BJ (cell line): ENCODE data around the gene SBNO2. TPM values are rescaled to one million over a fixed set of nuclear protein-coding genes. Genes with fewer than 3 reads are reported as not detected.

Source experiments
- CTCF ChIA-PET: fragments of 350-600 bp; formaldehyde crosslinking; extraction: SDS; loops from one replicate; lab custom pipeline; 2021; ENCODE audit warnings: antibody characterized with exemption, inconsistent platforms; lab: Yijun Ruan, JAX
- POLR2A ChIA-PET: fragments of 300-600 bp; sonication (Branson Sonifier 250); formaldehyde crosslinking; extraction: SDS; loops from one replicate; lab custom pipeline; 2021; ENCODE audit warnings: antibody characterized with exemption; lab: Charles Lee
- DNase-seq: peaks from one replicate; pipeline ENCODE4 v3.0.0-alpha.2; 2011; ENCODE audit warnings: low read depth
- H3K27me3 ChIP-seq: 2 replicates; pipeline ENCODE4 v1.6.0; 2011; ENCODE audit warnings: low read length; ENCODE audit not compliant: control insufficient read depth, insufficient read depth
- H3K36me3 ChIP-seq: 2 replicates; pipeline ENCODE4 v1.5.1; 2011; ENCODE audit warnings: low read length; ENCODE audit not compliant: control insufficient read depth, insufficient read depth
- H3K4me3 ChIP-seq: 2 replicates; pipeline ENCODE4 v1.5.1; 2011; ENCODE audit warnings: low read depth, mild to moderate bottlenecking, control low read depth, low read length
- polyA minus RNA-seq: library from RNA; depleted of rRNA, polyadenylated mRNA; stranded (reverse); fragments of >200 nt; gene quantifications from 2 replicates; pipeline ENCODE4 v1.2.3, GENCODE V29; 2011; rRNA and poly(A)+ RNA removed
- polyA plus RNA-seq: library from polyadenylated mRNA; depleted of rRNA; stranded (reverse); fragments of >200 nt; gene quantifications from 2 replicates; pipeline ENCODE4 v1.2.3, GENCODE V29; 2011; rRNA removed
- TF ChIP-seq, protein P1 (sequence below): IDR thresholded peaks from 2 replicates; pipeline ENCODE4 v1.5.1; 2011; ENCODE audit warnings: low read depth, mild to moderate bottlenecking, control low read depth, inconsistent platforms, low read length, moderate library complexity; ENCODE audit not compliant: insufficient read depth

Gene SBNO2, protein sequence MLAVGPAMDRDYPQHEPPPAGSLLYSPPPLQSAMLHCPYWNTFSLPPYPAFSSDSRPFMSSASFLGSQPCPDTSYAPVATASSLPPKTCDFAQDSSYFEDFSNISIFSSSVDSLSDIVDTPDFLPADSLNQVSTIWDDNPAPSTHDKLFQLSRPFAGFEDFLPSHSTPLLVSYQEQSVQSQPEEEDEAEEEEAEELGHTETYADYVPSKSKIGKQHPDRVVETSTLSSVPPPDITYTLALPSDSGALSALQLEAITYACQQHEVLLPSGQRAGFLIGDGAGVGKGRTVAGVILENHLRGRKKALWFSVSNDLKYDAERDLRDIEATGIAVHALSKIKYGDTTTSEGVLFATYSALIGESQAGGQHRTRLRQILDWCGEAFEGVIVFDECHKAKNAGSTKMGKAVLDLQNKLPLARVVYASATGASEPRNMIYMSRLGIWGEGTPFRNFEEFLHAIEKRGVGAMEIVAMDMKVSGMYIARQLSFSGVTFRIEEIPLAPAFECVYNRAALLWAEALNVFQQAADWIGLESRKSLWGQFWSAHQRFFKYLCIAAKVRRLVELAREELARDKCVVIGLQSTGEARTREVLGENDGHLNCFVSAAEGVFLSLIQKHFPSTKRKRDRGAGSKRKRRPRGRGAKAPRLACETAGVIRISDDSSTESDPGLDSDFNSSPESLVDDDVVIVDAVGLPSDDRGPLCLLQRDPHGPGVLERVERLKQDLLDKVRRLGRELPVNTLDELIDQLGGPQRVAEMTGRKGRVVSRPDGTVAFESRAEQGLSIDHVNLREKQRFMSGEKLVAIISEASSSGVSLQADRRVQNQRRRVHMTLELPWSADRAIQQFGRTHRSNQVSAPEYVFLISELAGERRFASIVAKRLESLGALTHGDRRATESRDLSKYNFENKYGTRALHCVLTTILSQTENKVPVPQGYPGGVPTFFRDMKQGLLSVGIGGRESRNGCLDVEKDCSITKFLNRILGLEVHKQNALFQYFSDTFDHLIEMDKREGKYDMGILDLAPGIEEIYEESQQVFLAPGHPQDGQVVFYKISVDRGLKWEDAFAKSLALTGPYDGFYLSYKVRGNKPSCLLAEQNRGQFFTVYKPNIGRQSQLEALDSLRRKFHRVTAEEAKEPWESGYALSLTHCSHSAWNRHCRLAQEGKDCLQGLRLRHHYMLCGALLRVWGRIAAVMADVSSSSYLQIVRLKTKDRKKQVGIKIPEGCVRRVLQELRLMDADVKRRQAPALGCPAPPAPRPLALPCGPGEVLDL (N-terminal part only)
- 15.5 and 26.1 TPM in 2 replicates for polyA plus RNA-seq
- polyA minus RNA-seq, result 30.9 and 40.4 TPM in 2 replicates

DNA sequence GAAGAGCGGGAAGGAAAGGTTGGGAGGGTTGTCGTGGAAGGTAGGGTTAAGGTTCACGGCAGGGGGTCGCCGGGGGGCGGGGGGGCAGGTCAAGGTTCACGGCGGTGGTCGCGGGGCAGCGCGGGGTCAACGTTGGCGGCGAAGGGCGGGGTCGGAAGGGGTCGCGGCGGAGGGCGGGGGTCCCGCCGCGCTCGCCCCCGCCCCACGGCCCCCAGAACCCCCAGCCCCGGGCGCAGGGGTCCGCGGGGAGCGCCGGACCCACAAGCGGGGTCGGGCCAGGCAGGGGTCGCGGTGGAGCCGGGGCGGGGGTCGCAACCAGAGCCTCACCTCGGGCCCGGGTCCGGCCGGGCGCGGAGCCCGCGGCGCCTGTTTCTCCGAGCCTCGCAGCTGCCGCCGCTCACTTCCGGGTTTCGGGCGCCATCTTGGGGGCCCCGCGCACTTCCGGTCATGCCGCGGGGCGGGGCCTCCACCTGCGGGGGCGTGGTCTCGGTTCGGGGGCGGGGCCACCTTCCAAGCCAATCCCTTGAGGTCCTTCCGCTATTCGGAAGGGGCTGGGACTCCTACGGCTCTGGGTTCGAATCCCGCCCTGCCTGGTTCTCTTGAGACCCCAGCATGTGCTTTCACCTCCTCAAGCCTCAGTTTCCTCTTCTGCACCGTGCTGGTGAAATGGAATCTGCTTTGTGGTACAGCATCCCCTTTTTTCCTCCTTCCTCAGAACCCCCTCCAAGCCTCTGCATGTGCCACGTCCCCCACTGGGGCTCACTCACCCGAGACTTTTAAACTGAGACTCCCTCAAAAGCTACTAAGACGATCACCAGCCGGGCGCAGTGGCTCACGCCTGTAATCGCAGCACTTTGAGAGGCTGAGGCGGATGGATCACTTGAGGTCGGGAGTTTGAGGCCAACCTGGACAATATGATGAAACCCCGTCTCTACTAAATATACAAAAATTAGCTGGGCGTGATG, at the start of gene SBNO2:
Gene SBNO2, minus strand, starts transcription at position 424 of the 965 bp plus-strand sequence. CDS start 19,992 bp downstream, outside the sequence.
- Histone ChIP-seq H3K4me3 (peak within 1 kb of the TSS; percentile 95), H3K36me3 (peaks cover 4% of the 10 kb centered on the region; the same call in 1 of the 2 replicates), H3K27me3 (no peaks in the 10 kb centered on the region)
- CTCF ChIA-PET, result no interaction called here
- POLR2A ChIA-PET, result no interaction called here
- TF ChIP-seq, protein P1, sequence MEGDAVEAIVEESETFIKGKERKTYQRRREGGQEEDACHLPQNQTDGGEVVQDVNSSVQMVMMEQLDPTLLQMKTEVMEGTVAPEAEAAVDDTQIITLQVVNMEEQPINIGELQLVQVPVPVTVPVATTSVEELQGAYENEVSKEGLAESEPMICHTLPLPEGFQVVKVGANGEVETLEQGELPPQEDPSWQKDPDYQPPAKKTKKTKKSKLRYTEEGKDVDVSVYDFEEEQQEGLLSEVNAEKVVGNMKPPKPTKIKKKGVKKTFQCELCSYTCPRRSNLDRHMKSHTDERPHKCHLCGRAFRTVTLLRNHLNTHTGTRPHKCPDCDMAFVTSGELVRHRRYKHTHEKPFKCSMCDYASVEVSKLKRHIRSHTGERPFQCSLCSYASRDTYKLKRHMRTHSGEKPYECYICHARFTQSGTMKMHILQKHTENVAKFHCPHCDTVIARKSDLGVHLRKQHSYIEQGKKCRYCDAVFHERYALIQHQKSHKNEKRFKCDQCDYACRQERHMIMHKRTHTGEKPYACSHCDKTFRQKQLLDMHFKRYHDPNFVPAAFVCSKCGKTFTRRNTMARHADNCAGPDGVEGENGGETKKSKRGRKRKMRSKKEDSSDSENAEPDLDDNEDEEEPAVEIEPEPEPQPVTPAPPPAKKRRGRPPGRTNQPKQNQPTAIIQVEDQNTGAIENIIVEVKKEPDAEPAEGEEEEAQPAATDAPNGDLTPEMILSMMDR, result no peak
- DNase-seq, result no peak

DNA sequence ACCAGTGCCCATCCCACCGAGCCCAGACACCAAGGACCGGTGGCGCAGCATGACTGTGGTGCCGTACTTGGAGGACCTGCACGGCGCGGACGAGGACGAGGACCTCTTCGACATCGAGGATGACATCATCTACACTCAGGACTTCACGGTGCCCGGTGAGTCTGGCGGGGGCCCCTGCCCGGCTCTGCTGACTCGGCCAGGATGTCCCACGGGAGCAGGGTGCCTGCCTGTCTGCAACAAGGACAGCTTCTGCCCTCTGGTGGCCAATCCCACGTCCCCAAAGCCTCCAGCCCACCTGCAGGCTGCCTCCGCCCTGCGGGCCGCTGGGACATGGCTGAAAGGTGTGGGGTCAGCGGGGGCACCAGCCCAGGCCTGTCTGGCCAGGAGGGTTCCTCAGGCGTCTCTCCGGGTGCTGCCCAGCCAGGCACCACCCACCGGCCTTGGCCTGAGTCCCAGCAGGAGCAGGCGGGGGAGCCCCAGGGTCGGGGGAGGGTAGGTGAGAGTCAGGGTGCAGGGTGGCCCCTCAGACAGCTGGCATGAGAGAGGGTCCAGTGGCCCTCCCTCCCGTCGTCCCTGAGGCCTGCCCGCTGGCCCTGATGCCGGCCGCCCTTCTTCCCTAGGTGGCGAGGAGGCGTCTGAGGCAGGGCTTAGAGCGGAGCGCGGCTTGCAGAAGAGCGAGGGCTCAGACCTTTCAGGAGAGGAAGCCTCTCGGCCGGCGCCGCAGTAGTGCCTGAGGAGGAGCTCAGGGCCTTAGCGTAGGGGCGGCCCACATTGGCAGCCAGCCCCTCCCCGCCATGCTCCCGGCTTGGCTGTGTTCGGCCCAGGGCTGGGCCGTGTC, 49.2 kb upstream of the SBNO2 start:
- no peak for DNase-seq
- ChIA-PET POLR2A (no interaction called here), CTCF (interaction anchor here (0.7 to 2.3 kb wide), 9 partner anchors 9 to 93 kb away, joined by 3 to 8 read pairs (median 6); partner anchors contain the start of gene CIRBP)
- TF ChIP-seq, protein P1, result peak; percentile 50
- no peak overlapping the region for H3K4me3 ChIP-seq
- H3K36me3 ChIP-seq, result peaks cover 24% of the 10 kb centered on the region
- H3K27me3 ChIP-seq, result no peaks in the 10 kb centered on the region

DNA sequence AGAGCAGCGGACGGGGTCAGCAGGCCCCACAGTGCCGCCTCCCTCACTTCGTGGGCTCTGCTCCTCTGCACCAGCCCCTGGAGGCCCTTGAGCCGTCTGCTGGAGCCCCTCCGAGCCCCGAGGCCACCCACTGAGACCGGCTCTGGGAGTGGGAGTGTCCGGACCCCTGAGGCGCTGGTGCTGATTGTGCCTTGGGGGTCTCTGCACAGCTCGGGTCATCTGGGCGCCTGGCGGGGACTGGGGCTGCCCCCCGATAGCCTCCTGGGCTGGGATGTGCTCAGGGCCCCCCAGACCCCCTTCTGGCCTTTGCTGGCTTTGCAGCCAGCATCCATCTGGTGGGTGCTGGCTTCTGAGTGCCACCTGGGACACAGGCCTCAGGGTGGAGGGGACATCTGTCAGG, 48.3 kb upstream of the SBNO2 start:
- H3K4me3 ChIP-seq, result no peak overlapping the region
- no peaks in the 10 kb centered on the region for H3K27me3 ChIP-seq
- ChIA-PET POLR2A (interaction anchor here (0.6 kb wide), 1 partner anchor 199 kb away, joined by 4 read pairs; no protein-coding TSS in a partner anchor), CTCF (interaction anchor here (0.7 to 2.3 kb wide), 11 partner anchors 9 to 92 kb away, joined by 3 to 8 read pairs (median 6); partner anchors contain the start of gene CIRBP)
- no peak for DNase-seq
- TF ChIP-seq, protein P1, result no peak
- peaks cover 24% of the 10 kb centered on the region for H3K36me3 ChIP-seq

DNA sequence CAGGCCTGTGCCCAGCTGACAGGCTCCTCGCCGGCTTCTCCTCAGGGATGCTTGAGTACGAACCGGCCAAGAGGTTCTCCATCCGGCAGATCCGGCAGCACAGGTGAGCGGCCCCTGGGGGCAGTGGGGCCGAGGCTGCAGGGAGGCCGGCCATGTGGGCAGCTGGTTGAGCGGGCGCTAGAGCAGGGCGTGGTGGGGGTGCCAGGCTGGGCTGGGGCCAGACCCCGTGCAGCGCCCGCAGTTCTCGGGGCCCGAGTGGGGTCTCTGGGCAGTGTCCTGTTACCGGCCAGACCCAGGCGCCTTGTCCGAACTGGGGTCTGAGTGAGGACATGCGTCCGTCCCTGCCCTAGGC, 47.8 kb upstream of the SBNO2 start:
- H3K4me3 ChIP-seq, result no peak overlapping the region
- peaks cover 25% of the 10 kb centered on the region for H3K36me3 ChIP-seq
- CTCF ChIA-PET, result interaction anchor here (1.0 to 2.1 kb wide), 7 partner anchors 10 to 44 kb away, joined by 3 to 7 read pairs (median 5); no protein-coding TSS in a partner anchor

More for the DNA sequence above, 47.8 kb upstream of the SBNO2 start:
- no peaks in the 10 kb centered on the region for H3K27me3 ChIP-seq
- DNase-seq, result no peak
- TF ChIP-seq, protein P1, result no peak
- POLR2A ChIA-PET, result interaction anchor here (0.6 kb wide), 1 partner anchor 199 kb away, joined by 4 read pairs; no protein-coding TSS in a partner anchor
